Endothelial cell of umbilical vein (primary cell): ENCODE data around the gene PCDHGA10. TPM values are rescaled to one million over a fixed set of nuclear protein-coding genes. Genes with fewer than 3 reads are reported as not detected.

ENCODE experiments used
- BruUV-seq: library from RNA; stranded (reverse); fragments of 400-500 nt; replicated peaks from 2 replicates; lab custom pipeline; 2021; lab: Mats Ljungman, UMichigan
- CTCF ChIA-PET: fragments of 300-600, 350-600 bp; sonication (Branson Sonifier 250); formaldehyde crosslinking; loops from one replicate; lab custom pipeline; 2021; ENCODE audit warnings: antibody characterized with exemption, inconsistent platforms; lab: Charles Lee
- POLR2A ChIA-PET: fragments of 300-600, 350-600 bp; sonication (Branson Sonifier 250); formaldehyde crosslinking; loops from one replicate; lab custom pipeline; 2021; ENCODE audit warnings: antibody characterized with exemption, inconsistent platforms; lab: Charles Lee
- DNase-seq: peaks from one replicate; pipeline ENCODE4 v3.0.0-alpha.2; 2011; ENCODE audit warnings: low read depth, low spot score
- FAIRE-seq: peaks from 2 replicates; lab custom pipeline; 2011; peaks lifted over from hg19 to GRCh38; lab: Jason Lieb, UNC
- H2AFZ ChIP-seq: 2 replicates; pipeline ENCODE4 v1.6.0; 2012; ENCODE audit warnings: low read depth, low read length, control low read depth, inconsistent platforms
- H3K27ac ChIP-seq: 2 replicates; pipeline ENCODE4 v1.5.1; 2011; ENCODE audit warnings: low read depth, mild to moderate bottlenecking, control low read depth, low read length, moderate library complexity; ENCODE audit not compliant: insufficient read depth
- H3K27me3 ChIP-seq, 2 experiments: 2 replicates each; pipeline versions ENCODE4 v1.6.0 to v1.6.1; 2011; ENCODE audit warnings: low read length in 2 of 2, mixed read lengths in 1 of 2; ENCODE audit not compliant: control insufficient read depth in 2 of 2, insufficient read depth in 2 of 2
- H3K36me3 ChIP-seq, 2 experiments: 2 replicates in 1 of 2; 3 replicates in 1 of 2; pipeline ENCODE4 v1.5.1; 2011; ENCODE audit warnings: low read length in 2 of 2, mild to moderate bottlenecking in 1 of 2, moderate library complexity in 1 of 2; ENCODE audit not compliant: control insufficient read depth in 2 of 2, insufficient read depth in 2 of 2; ENCODE audit errors: extremely low read depth in 1 of 2
- H3K4me1 ChIP-seq: 3 replicates; pipeline ENCODE4 v1.5.1; 2011; ENCODE audit warnings: mild to moderate bottlenecking, low read length; ENCODE audit not compliant: control insufficient read depth, insufficient read depth; ENCODE audit errors: extremely low read depth
- H3K4me2 ChIP-seq: 2 replicates; pipeline ENCODE4 v1.6.1; 2011; ENCODE audit warnings: low read length, control low read depth, mixed read lengths; ENCODE audit not compliant: insufficient read depth
- H3K4me3 ChIP-seq, 3 experiments: fragments of 200-600 bp in 1 of 3; sonication (generic), shearing (Covaris generic) in 1 of 3; replicated peaks in 1 of 3; 2 replicates each; pipeline ENCODE4 v1.5.1; 2011 to 2016; ENCODE audit warnings: control low read depth in 3 of 3, low read length in 3 of 3, mild to moderate bottlenecking in 2 of 3, inconsistent platforms in 1 of 3, low read depth in 1 of 3, moderate library complexity in 1 of 3; ENCODE audit not compliant: insufficient read depth in 1 of 3
- H3K79me2 ChIP-seq: 2 replicates; pipeline ENCODE4 v1.6.0; 2012; ENCODE audit warnings: low read length, inconsistent platforms; ENCODE audit not compliant: control insufficient read depth, insufficient read depth
- H3K9ac ChIP-seq: replicated peaks from 2 replicates; pipeline ENCODE3; 2011; ENCODE audit warnings: low read length, control low read depth; ENCODE audit not compliant: insufficient read depth; ENCODE audit errors: extremely low read depth
- H3K9me1 ChIP-seq: replicated peaks from 3 replicates; pipeline ENCODE4 v1.6.0; 2011; ENCODE audit warnings: mild to moderate bottlenecking, low read length; ENCODE audit not compliant: control insufficient read depth, insufficient read depth; ENCODE audit errors: extremely low read depth
- H3K9me3 ChIP-seq: replicated peaks from 2 replicates; pipeline ENCODE4 v1.5.1; 2012; ENCODE audit warnings: low read length, inconsistent platforms; ENCODE audit not compliant: control insufficient read depth, insufficient read depth
- H4K20me1 ChIP-seq: replicated peaks from 2 replicates; pipeline ENCODE3; 2011; ENCODE audit warnings: mild to moderate bottlenecking, low read length; ENCODE audit not compliant: control insufficient read depth, insufficient read depth; ENCODE audit errors: extremely low read depth
- EZH2 ChIP-seq: IDR thresholded peaks from 2 replicates; pipeline ENCODE4 v1.6.1; 2012; ENCODE audit warnings: borderline replicate concordance, low read depth, mild to moderate bottlenecking, moderate library complexity, low read length, inconsistent platforms; ENCODE audit not compliant: severe bottlenecking
- FOS ChIP-seq: IDR thresholded peaks from 2 replicates; pipeline ENCODE4 v1.6.1; 2011; ENCODE audit warnings: mild to moderate bottlenecking, low read length, moderate library complexity, borderline replicate concordance; ENCODE audit not compliant: insufficient read depth
- GATA2 ChIP-seq: IDR thresholded peaks from 2 replicates; pipeline ENCODE4 v1.7.0; 2011; ENCODE audit warnings: low read depth, mild to moderate bottlenecking, moderate library complexity, mixed read lengths, low read length; ENCODE audit not compliant: insufficient read length, insufficient read depth
- JUN ChIP-seq: IDR thresholded peaks from 2 replicates; pipeline ENCODE4 v1.6.1; 2011; ENCODE audit warnings: borderline replicate concordance, low read depth; ENCODE audit not compliant: insufficient read length, insufficient read depth
- MAX ChIP-seq: IDR thresholded peaks from 2 replicates; pipeline ENCODE4 v1.6.1; 2011; ENCODE audit not compliant: insufficient read depth, insufficient read length
- MYC ChIP-seq: IDR thresholded peaks from one replicate; pipeline ENCODE4 v1.6.1; 2011; ENCODE audit warnings: mild to moderate bottlenecking, low read depth, low read length
- POLR2A ChIP-seq: IDR thresholded peaks from 2 replicates; pipeline ENCODE4 v1.6.1; 2012; ENCODE audit warnings: low read depth, mild to moderate bottlenecking, control low read depth, low read length
- POLR2AphosphoS5 ChIP-seq: IDR thresholded peaks from 2 replicates; pipeline ENCODE4 v1.6.1; 2012; ENCODE audit warnings: low read depth, mild to moderate bottlenecking, control low read depth, low read length, moderate library complexity; ENCODE audit not compliant: insufficient read depth
- dilution Hi-C: fragments of 300-500 bp; cut with MboI; formaldehyde crosslinking; loops from one replicate; pipeline ENCODE4 v1.15.0; 2019; ENCODE audit warnings: low sequenced_read_pairs; ENCODE audit not compliant: extremely low pct_ligation_motif_present
- intact Hi-C: fragments of 100-400 bp; cut with micrococcal nuclease; formaldehyde crosslinking; loops from one replicate; pipeline ENCODE4 v1.10.0; 2022
- polyA plus RNA-seq, 4 experiments: library from polyadenylated mRNA; depleted of rRNA in 3 of 4; stranded (reverse) in 3 of 4; unstranded in 1 of 4; fragments of >200 nt; gene quantifications; 2 replicates each; pipeline versions ENCODE4 v1.2.1 to v1.2.3, GENCODE V29; 2011 to 2012; ENCODE audit warnings: missing spikeins in 1 of 4
- total RNA-seq: library from RNA; stranded (reverse); gene quantifications from 2 replicates; pipeline ENCODE4 v1.2.3, GENCODE V29; 2021
- TF ChIP-seq, protein P1 (sequence below), 2 donors: IDR thresholded peaks; 1 replicate in 1 of 2; 2 replicates in 1 of 2; pipeline ENCODE4 v1.5.1; 2011; ENCODE audit warnings: low read length in 2 of 2, mild to moderate bottlenecking in 2 of 2, moderate library complexity in 2 of 2, control low read depth in 1 of 2, inconsistent platforms in 1 of 2, low read depth in 1 of 2; ENCODE audit not compliant: insufficient read depth in 1 of 2; ENCODE audit errors: extremely low read depth in 1 of 2

Gene PCDHGA10
- total and polyA plus RNA-seq, 2 donors (not counting 3 experiments of a cell fraction or from before 2014, with no cell fraction given), result 3.6 to 4.4 TPM

DNA sequence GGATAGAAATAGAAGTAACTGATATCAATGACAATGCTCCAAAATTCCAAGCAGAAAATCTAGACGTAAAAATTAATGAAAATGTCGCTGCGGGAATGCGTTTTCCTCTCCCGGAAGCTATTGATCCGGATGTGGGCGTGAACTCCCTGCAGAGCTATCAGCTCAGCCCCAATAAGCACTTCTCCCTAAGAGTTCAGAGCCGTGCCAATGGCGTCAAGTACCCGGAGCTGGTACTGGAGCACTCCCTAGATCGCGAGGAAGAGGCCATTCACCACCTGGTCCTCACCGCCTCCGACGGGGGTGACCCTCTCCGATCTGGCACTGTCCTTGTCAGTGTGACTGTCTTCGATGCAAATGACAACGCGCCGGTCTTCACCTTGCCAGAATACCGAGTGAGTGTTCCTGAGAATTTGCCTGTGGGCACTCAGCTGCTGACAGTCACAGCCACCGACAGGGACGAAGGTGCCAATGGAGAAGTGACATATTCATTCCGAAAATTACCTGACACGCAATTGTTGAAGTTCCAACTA is 818 bp downstream of the PCDHGA10 start:
- Histone ChIP-seq H3K4me1 (peaks cover 9% of the 10 kb centered on the region), H3K9me1 (no peaks in the 10 kb centered on the region), H3K27ac (no peak overlapping the region), H3K4me2 (peak overlapping the region; percentile 77), H3K4me3 (peak overlapping the region in 2 of 3 experiments; percentile 34 to 72), H3K9ac (no peak overlapping the region), H4K20me1 (peaks cover 5% of the 10 kb centered on the region), H3K36me3 (no peaks in the 10 kb centered on the region), H3K9me3 (no peaks in the 10 kb centered on the region), H3K27me3 (peaks cover 49 to 84% of the 10 kb centered on the region in 2 experiments), H2AFZ (no peak overlapping the region), H3K79me2 (no peaks in the 10 kb centered on the region)
- dilution Hi-C loops (no loop called here), intact Hi-C loops (no loop called here)
- no TSS peak for BruUV-seq
- no peak for FAIRE-seq
- no peak for DNase-seq
- TF ChIP-seq POLR2A (no peak), MYC (no peak), GATA2 (no peak), FOS (no peak), EZH2 (no peak), POLR2AphosphoS5 (no peak), JUN (no peak), MAX (no peak)
- TF ChIP-seq, protein P1, sequence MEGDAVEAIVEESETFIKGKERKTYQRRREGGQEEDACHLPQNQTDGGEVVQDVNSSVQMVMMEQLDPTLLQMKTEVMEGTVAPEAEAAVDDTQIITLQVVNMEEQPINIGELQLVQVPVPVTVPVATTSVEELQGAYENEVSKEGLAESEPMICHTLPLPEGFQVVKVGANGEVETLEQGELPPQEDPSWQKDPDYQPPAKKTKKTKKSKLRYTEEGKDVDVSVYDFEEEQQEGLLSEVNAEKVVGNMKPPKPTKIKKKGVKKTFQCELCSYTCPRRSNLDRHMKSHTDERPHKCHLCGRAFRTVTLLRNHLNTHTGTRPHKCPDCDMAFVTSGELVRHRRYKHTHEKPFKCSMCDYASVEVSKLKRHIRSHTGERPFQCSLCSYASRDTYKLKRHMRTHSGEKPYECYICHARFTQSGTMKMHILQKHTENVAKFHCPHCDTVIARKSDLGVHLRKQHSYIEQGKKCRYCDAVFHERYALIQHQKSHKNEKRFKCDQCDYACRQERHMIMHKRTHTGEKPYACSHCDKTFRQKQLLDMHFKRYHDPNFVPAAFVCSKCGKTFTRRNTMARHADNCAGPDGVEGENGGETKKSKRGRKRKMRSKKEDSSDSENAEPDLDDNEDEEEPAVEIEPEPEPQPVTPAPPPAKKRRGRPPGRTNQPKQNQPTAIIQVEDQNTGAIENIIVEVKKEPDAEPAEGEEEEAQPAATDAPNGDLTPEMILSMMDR (IDR thresholded peaks at IDR 0.05; ENCODE audit: extremely low read depth in 1 of 2, insufficient read depth in 1 of 2, low read depth in 1 of 2, low read length in 2 of 2), result no peak
- POLR2A ChIA-PET, result interaction anchor here (1.0 kb wide), 1 partner anchor 112 kb away, joined by 3 read pairs; no protein-coding TSS in a partner anchor
- CTCF ChIA-PET, result interaction anchor here (1.1 to 11.3 kb wide), 26 partner anchors 8 to 191 kb away, joined by 3 to 335 read pairs (median 10); partner anchors contain the start of genes PCDHB14, PCDHGA1, PCDHGA11 and PCDHGA12
